Heart left ventricle (tissue), 16 donors: ENCODE measurements around the gene DBX1. TPM values are rescaled to one million over a fixed set of nuclear protein-coding genes. Genes with fewer than 3 reads are reported as not detected.

Experiments used
- ATAC-seq, 4 donors: fragments of 200-7000 bp; cut with Tn5 transposase; one replicate each; pipeline ENCODE4 v1.9.1; 2020 to 2022; ENCODE audit warnings: moderate library complexity in 4 of 4, mild to moderate bottlenecking in 3 of 4, moderate number of reproducible peaks in 1 of 4
- DNase-seq, 5 donors: peaks; one replicate each; pipeline ENCODE4 v3.0.0-alpha.2; 2020
- H3K27ac ChIP-seq, 12 donors: fragments of 200-600 bp; sonication (generic) in 4 of 12; one replicate each; pipeline versions ENCODE4 v1.5.0 to v1.8.0; 2016 to 2022; ENCODE audit warnings: mild to moderate bottlenecking in 2 of 12
- H3K27me3 ChIP-seq, 9 donors: fragments of 200-600 bp; sonication (generic) in 2 of 9; one replicate each; pipeline versions ENCODE4 v1.5.1 to v1.8.0; 2016 to 2022; ENCODE audit warnings: mild to moderate bottlenecking in 3 of 9
- H3K36me3 ChIP-seq, 9 donors: fragments of 200-600 bp; sonication (generic) in 2 of 9; one replicate each; pipeline versions ENCODE4 v1.5.0 to v1.8.0; 2018 to 2022; ENCODE audit warnings: mild to moderate bottlenecking in 2 of 9
- H3K4me1 ChIP-seq, 12 donors: fragments of 200-600 bp; sonication (generic) in 4 of 12; one replicate each; pipeline versions ENCODE4 v1.5.0 to v1.8.0; 2016 to 2022; ENCODE audit warnings: mild to moderate bottlenecking in 3 of 12
- H3K4me3 ChIP-seq, 12 donors: fragments of 200-600 bp; sonication (generic) in 4 of 12; one replicate each; pipeline versions ENCODE4 v1.5.0 to v1.8.0; 2017 to 2022; ENCODE audit warnings: mild to moderate bottlenecking in 9 of 12, moderate library complexity in 4 of 12
- H3K9me3 ChIP-seq, 12 donors: fragments of 200-600 bp; sonication (generic) in 4 of 12; one replicate each; pipeline versions ENCODE4 v1.5.0 to v1.8.0; 2016 to 2022; ENCODE audit warnings: mild to moderate bottlenecking in 1 of 12
- POLR2A ChIP-seq, 2 donors: fragments of 450-650 bp; IDR thresholded peaks; one replicate each; pipeline ENCODE4 v1.6.1; 2017; ENCODE audit warnings: antibody characterized with exemption in 2 of 2, mild to moderate bottlenecking in 2 of 2, moderate library complexity in 2 of 2
- WGBS, 4 donors: extraction: QIAGEN DNeasy Blood & Tissue Kit in 2 of 4; methylation state at CpG; one replicate each; pipeline versions ENCODE4 v1.1.5 to v1.1.7; 2013 to 2018; 5-methylcytosine and 5-hydroxymethylcytosine counted together
- intact Hi-C, 10 donors: fragments of 100-400 bp; cut with DNase I; formaldehyde crosslinking; loops; one replicate each; pipeline versions ENCODE4 v1.11.1 to v1.14.2; 2022
- long read RNA-seq, 3 donors: library from polyadenylated mRNA; unstranded; transcript quantifications; one replicate each; pipeline ENCODE4 v2.0.0, GENCODE V29; 2020 to 2021
- polyA plus RNA-seq, 2 donors: library from polyadenylated mRNA; stranded (reverse); fragments of 200-250 nt; gene quantifications; one replicate each; pipeline ENCODE4 v1.2.3, GENCODE V29; 2013
- total RNA-seq, 9 donors: library from RNA; depleted of rRNA in 2 of 9; stranded (reverse); fragments of >200 nt in 2 of 9; fragmentation: NEBNext Ultra II Directional in 3 of 9; extraction: Animal tissue kit (Norgen Biotek cat#: 25700) in 3 of 9; gene quantifications; one replicate each; pipeline versions ENCODE4 v1.1.0 to v1.2.4, GENCODE V29; 2016 to 2023
- TF ChIP-seq, protein P1 (sequence below), 12 donors: fragments of 200-600 bp; sonication (generic) in 4 of 12; IDR thresholded peaks; one replicate each; pipeline versions ENCODE4 v1.5.0 to v1.8.0; 2018 to 2022; ENCODE audit warnings: antibody characterized with exemption in 12 of 12, mild to moderate bottlenecking in 5 of 12
- donor health status: ischemic (EF 13 %, LVEDD 7.1; RV severe dilation, severe dysfunction).
- donor health status: healthy with polysubstance abuse.
- donor health status: DM: no; HTN: yes; CAD: no.
- donor health status: DM: no; HTN: no; CAD: no.
- donor health status: ischemic (EF 25% LVEDD 6.9; RV normal size, moderate dysfunction).
- donor health status: ischemic (EF 25% LVEDD 5.7; RV mildly dilated, moderate dysfunction).
- donor health status: healthy.
- donor health status: DM: yes; HTN: yes; CAD: no.
- donor health status: ischemic (EF 35%, LVEDD 5.7; RV mildly dilated, moderate dysfunction).
- donor health status: nonischemic (EF 11% LVEDD 7.7; RV severe dilation, severe dysfunction).
- donor health status: DM: yes; HTN: yes; CAD: no.
- donor health status: PGD.
- donor health status: ischemic (EF 29% LVEDD 5.4; RV normal size, mild dysfunction).
- donor health status: nonischemic (EF 23%, LVEDD 6.1; RV moderate dilation, normal function).

Gene DBX1, protein sequence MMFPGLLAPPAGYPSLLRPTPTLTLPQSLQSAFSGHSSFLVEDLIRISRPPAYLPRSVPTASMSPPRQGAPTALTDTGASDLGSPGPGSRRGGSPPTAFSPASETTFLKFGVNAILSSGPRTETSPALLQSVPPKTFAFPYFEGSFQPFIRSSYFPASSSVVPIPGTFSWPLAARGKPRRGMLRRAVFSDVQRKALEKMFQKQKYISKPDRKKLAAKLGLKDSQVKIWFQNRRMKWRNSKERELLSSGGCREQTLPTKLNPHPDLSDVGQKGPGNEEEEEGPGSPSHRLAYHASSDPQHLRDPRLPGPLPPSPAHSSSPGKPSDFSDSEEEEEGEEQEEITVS
- not detected for total RNA-seq
- polyA plus RNA-seq: not detected
- long read RNA-seq, donor 1: 0 reads
- long read RNA-seq, donor 2: 0 reads
- long read RNA-seq, donor 3: 0 reads

DNA sequence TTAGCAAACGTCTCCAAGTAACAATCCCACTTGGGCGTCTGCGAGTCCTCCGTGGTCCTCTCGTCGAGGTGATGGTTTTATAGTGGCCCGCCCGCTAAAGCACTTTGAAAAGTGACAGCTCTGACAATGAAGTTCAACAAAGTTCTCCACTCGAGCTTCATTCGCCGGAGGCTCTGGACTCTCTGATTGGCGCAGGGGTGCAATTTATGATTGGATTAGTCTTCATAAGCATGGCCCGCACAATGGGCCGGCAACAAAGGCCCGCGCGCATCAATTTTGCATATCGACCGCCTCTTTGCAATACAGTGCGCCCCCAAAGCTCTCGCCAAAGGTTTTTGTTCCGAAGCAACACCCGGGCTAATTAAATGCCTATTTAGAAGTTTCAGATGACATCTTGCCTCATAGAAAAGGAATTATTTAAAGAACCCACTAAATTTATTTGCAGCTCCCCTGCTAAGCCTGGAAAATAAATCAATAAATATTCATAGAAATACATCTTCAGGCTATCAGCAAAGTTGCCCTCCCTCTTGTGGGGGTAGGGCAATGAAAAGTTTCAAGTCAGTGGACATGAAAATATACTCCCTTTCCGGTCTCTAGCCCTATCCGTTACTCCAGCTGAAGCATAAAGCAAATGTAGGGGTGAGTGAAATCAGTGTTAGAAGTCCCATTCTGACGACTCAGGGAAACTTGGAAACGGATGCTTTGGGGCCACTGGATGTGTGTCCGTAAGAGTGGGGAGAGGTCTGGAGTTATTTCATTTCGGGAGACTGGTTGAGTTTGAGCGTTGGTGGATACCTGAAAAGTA is at the start of gene DBX1:
DBX1 (minus strand) TSS at position 51 of the 805 bp plus-strand sequence. CDS start 151 bp downstream, outside the sequence.
- Histone ChIP-seq H3K9me3 (no peaks in the 10 kb centered on the region), H3K27ac (no peak within 1 kb of the TSS), H3K4me3 (peak within 1 kb of the TSS in 1 of 12 donors; percentile 14), H3K27me3 (peaks cover 63 to 100% (median 98%) of the 10 kb centered on the region in 9 donors), H3K4me1 (peaks cover 0 to 42% (median 22%) of the 10 kb centered on the region in 12 donors), H3K36me3 (no peaks in the 10 kb centered on the region)
- intact Hi-C loops: no loop called here
- DNase-seq: no peak
- ATAC-seq: no peak
- TF ChIP-seq, protein P1, sequence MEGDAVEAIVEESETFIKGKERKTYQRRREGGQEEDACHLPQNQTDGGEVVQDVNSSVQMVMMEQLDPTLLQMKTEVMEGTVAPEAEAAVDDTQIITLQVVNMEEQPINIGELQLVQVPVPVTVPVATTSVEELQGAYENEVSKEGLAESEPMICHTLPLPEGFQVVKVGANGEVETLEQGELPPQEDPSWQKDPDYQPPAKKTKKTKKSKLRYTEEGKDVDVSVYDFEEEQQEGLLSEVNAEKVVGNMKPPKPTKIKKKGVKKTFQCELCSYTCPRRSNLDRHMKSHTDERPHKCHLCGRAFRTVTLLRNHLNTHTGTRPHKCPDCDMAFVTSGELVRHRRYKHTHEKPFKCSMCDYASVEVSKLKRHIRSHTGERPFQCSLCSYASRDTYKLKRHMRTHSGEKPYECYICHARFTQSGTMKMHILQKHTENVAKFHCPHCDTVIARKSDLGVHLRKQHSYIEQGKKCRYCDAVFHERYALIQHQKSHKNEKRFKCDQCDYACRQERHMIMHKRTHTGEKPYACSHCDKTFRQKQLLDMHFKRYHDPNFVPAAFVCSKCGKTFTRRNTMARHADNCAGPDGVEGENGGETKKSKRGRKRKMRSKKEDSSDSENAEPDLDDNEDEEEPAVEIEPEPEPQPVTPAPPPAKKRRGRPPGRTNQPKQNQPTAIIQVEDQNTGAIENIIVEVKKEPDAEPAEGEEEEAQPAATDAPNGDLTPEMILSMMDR (IDR thresholded peaks at IDR 0.05): no peak
- no peak for TF ChIP-seq POLR2A (IDR thresholded peaks at IDR 0.05)
- WGBS, 4 donors: 4 to 5% (median 5%) methylated on average over 30 of the region's 30 CpGs

DNA sequence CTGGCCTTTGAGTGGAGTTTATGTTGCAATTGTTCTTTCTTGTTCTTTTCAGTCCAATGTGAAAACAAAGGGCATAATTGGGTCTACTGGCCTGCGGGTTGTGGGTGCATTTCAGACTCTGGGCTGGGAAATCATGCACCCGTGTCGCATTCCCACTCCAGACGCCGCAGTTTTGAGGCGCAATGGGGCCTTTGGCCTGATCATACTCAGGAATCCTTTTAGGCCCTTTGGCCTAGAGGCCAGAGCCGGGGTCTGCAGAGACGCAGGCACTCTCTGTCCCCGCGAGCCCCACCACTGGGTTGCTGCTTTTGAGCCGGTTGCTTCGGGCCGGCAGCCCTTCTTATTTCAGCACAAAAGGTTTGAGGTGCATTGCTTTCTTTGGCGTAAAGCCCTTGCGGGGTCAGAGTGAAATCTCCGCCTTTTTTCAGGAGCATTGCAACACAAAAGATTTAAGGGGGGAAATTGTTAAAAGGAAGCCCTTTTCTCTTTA is 48.4 kb upstream of the DBX1 start:
- no peak for TF ChIP-seq POLR2A (IDR thresholded peaks at IDR 0.05)
- TF ChIP-seq, protein P1 (IDR thresholded peaks at IDR 0.05): no peak
- ATAC-seq (no peak), DNase-seq (no peak)
- 14 to 21% (median 17%) methylated on average over 9 to 16 of the region's 16 CpGs for WGBS, 4 donors
- Histone ChIP-seq H3K36me3 (no peaks in the 10 kb centered on the region), H3K27me3 (peaks cover 11 to 73% (median 37%) of the 10 kb centered on the region in 9 donors), H3K4me1 (peaks cover 0 to 4% (median 0%) of the 10 kb centered on the region in 12 donors), H3K4me3 (no peak overlapping the region), H3K27ac (no peak overlapping the region), H3K9me3 (no peaks in the 10 kb centered on the region)
- intact Hi-C loops: no loop called here

DNA sequence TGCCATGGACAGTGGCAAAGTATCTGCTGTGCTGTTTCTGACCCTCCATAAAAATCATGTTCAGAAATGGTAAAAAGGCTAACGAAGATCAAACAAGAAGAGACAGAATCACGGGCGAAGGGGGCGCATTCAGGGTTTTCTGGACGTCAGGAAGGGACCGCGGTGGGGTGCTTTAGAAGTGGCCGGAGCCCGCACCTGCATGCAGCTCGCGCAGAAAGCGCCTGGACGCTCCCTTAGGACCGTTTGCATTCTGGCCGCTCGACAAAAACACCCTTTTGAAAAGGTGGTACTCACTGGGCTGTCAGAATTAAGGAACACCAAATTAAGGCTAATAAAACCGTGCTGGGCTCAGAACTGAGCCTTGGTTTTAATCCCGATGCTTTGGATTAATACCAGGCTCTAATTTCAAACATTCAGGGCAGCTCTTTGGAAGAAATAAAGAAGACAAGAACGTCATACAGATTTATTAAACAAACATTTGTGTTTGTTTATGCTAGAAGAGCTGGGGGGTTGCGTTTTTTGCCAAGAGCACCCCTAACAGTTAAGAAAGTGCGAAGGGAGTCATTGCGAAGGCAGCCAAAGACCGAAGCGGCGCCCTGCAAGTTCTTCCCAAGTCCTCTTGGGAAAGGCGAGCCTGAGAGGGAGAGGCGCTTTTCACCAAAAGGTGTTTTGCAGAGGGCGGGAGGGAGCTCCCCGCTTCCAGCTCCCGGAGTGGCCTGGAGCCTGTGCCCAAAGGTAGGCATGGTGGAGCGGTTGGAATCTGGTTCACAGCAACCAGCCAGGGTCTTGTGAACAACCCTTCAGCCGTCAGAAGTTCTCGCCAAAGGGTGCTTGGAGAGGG is 47.7 kb upstream of the DBX1 start:
- no peak for ATAC-seq
- 4 to 11% (median 5%) methylated on average over 31 to 33 of the region's 33 CpGs for WGBS, 4 donors
- no peaks in the 10 kb centered on the region for H3K36me3 ChIP-seq
- no peak overlapping the region for H3K27ac ChIP-seq
- H3K9me3 ChIP-seq: no peaks in the 10 kb centered on the region
- H3K27me3 ChIP-seq: peaks cover 11 to 78% (median 43%) of the 10 kb centered on the region in 9 donors
- H3K4me1 ChIP-seq: peaks cover 0 to 4% (median 0%) of the 10 kb centered on the region in 12 donors
- intact Hi-C loops: no loop called here
- no peak for DNase-seq
- TF ChIP-seq, protein P1 (IDR thresholded peaks at IDR 0.05): no peak
- TF ChIP-seq POLR2A (IDR thresholded peaks at IDR 0.05): no peak
- no peak overlapping the region for H3K4me3 ChIP-seq
